Gastroesophageal sphincter (tissue), 3 donors: ENCODE measurements around the gene AQP12B.

Experiments
- CTCF ChIP-seq, 4 experiments: fragments of 200-600 bp in 2 of 4; fragments of 450-650 bp in 2 of 4; sonication (generic) in 1 of 4; IDR thresholded peaks; one replicate each; pipeline ENCODE4 v1.5.1; 2017 to 2019; ENCODE audit warnings: antibody characterized with exemption in 4 of 4, mild to moderate bottlenecking in 2 of 4, moderate library complexity in 2 of 4
- EP300 ChIP-seq: sonication (generic); formaldehyde crosslinking; IDR thresholded peaks from one replicate; pipeline ENCODE4 v1.6.1; 2017; ENCODE audit warnings: antibody characterized with exemption, mild to moderate bottlenecking
- POLR2A ChIP-seq, 2 donors: fragments of 450-650 bp; IDR thresholded peaks; one replicate each; pipeline ENCODE4 v1.6.1; 2017; ENCODE audit warnings: antibody characterized with exemption in 2 of 2, mild to moderate bottlenecking in 2 of 2, moderate library complexity in 1 of 2
- POLR2AphosphoS5 ChIP-seq: sonication (generic); formaldehyde crosslinking; IDR thresholded peaks from one replicate; pipeline ENCODE4 v1.6.1; 2017; ENCODE audit warnings: antibody characterized with exemption

GRCh38 chr2:240629619-240629967 lies 53.1 kb downstream of the AQP12B start:
- TF ChIP-seq POLR2A (IDR thresholded peaks at IDR 0.05): no peak
- TF ChIP-seq CTCF (IDR thresholded peaks at IDR 0.05): no peak
- TF ChIP-seq POLR2AphosphoS5: no peak
- TF ChIP-seq EP300: no peak
